ENCODE results near the gene PSMG4. TPM values are rescaled to one million over a fixed set of nuclear protein-coding genes. Genes with fewer than 3 reads are reported as not detected.

PSMG4 gene
- total and polyA plus RNA-seq, 10 of the 15 experiments (the other 5 are each of a cell fraction or from before 2014, with no cell fraction given): 7.1 to 62.6 (median 29.8) TPM

DNA sequence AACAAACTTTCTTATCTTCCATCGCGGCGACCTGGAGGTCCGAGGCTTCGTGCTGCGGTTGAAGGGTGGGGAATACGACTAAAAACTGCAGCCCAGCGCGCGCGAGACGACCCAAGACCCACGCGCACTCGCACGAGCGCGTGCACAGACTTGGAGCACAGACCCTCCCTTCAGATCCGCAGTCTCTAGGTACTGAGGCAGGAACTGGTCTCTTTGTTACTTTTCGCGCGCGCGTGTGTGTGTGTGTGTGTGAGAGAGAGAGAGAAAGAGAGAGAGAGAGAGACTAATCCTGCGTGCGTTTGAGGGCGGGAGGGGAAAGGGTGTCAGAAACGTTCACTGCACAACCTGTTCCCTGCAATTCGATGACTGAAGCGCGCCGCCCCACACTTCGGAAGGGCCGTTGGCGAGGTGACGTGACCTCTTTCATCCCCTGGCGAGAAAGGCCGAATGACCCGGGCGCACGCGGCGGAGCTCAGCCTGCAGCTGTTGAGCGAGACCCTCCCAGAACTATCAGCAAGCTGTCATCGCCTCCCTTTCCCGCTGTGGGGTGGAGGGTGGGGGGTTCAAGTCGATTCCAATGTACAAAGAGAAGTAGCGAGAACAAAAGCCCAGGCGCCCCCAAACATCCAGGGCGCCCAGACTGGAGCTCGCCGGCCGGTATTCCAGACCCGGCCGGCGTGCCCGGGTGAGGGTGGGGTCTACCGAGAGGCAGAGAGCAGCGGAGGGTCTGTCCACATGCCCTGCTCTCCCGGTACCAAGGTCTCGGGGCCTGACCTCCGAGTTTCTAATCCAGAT, 29.8 kb upstream of the PSMG4 start:
- ChIA-PET POLR2A (no interaction called here), SMC1A (ENCODE audit: uncharacterized antibody, unreplicated experiment) (interaction anchor here (1.3 kb wide), 1 partner anchor 22 kb away, joined by 7 read pairs; no protein-coding TSS in a partner anchor), CTCF (interaction anchor here (0.8 to 1.2 kb wide), 2 partner anchors 11 to 23 kb away, joined by 3 to 5 read pairs; no protein-coding TSS in a partner anchor), RAD21 (ENCODE audit: unreplicated experiment) (interaction anchor here (0.8 to 1.0 kb wide), 2 partner anchors 9 to 19 kb away, joined by 3 read pairs; no protein-coding TSS in a partner anchor)
- BruUV-seq (replicated peaks): no TSS peak
- 18% methylated on average over 50 of the region's 62 CpGs for WGBS (ENCODE audit: insufficient coverage, insufficient replicate concordance, low lambda C conversion rate, missing lambda C conversion rate)
- Histone ChIP-seq H3K9ac (ENCODE audit: control insufficient read depth, insufficient read depth, low read length) (no peak overlapping the region), H3K4me3 (peak overlapping the region; percentile 63; the same call in 1 of the 2 replicates), H3K27ac (ENCODE audit: control insufficient read depth, insufficient read depth) (no peak overlapping the region), H3K79me2 (ENCODE audit: control insufficient read depth, insufficient read depth, low read length) (no peaks in the 10 kb centered on the region), H3K36me3 (ENCODE audit: control insufficient read depth in 2 of 2, insufficient read depth in 2 of 2, low read length in 1 of 2) (no peaks in the 10 kb centered on the region), H4K20me1 (ENCODE audit: control insufficient read depth, insufficient read depth) (no peaks in the 10 kb centered on the region), H2AFZ (ENCODE audit: control insufficient read depth, low read depth, low read length) (peak overlapping the region; percentile 67), H3K4me1 (ENCODE audit: control insufficient read depth, insufficient read depth, low read length) (peaks cover 39% of the 10 kb centered on the region), H3K4me2 (ENCODE audit: control insufficient read depth, insufficient read depth) (peak overlapping the region; percentile 92), H3K9me3 (replicated peaks; ENCODE audit: control insufficient read depth, insufficient read depth, low read length) (no peaks in the 10 kb centered on the region), H3K27me3 (replicated peaks in 1 of 2; ENCODE audit: control insufficient read depth in 2 of 2, insufficient read depth in 2 of 2, low read length in 1 of 2) (peaks cover 32 to 35% of the 10 kb centered on the region in 2 experiments)
- no peak for TF ChIP-seq PAX8 (IDR thresholded peaks at IDR 0.05)
- TF ChIP-seq, protein P1, sequence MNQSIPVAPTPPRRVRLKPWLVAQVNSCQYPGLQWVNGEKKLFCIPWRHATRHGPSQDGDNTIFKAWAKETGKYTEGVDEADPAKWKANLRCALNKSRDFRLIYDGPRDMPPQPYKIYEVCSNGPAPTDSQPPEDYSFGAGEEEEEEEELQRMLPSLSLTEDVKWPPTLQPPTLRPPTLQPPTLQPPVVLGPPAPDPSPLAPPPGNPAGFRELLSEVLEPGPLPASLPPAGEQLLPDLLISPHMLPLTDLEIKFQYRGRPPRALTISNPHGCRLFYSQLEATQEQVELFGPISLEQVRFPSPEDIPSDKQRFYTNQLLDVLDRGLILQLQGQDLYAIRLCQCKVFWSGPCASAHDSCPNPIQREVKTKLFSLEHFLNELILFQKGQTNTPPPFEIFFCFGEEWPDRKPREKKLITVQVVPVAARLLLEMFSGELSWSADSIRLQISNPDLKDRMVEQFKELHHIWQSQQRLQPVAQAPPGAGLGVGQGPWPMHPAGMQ (IDR thresholded peaks at IDR 0.05; ENCODE audit: borderline replicate concordance): no peak
- TF ChIP-seq E2F8 (IDR thresholded peaks at IDR 0.05; ENCODE audit: low read depth, partially characterized antibody): no peak
- no peak for TF ChIP-seq POLR2AphosphoS5 (IDR thresholded peaks at IDR 0.05; ENCODE audit: low read length)
- TF ChIP-seq SUZ12 (IDR thresholded peaks at IDR 0.05; ENCODE audit: unreplicated experiment): peak; percentile 49
- 0 out of 2 replicates have a peak, but pooled peaks have one; percentile 8 for TF ChIP-seq RUNX3 (IDR thresholded peaks at IDR 0.05; ENCODE audit: low read length)
- TF ChIP-seq, protein P2, sequence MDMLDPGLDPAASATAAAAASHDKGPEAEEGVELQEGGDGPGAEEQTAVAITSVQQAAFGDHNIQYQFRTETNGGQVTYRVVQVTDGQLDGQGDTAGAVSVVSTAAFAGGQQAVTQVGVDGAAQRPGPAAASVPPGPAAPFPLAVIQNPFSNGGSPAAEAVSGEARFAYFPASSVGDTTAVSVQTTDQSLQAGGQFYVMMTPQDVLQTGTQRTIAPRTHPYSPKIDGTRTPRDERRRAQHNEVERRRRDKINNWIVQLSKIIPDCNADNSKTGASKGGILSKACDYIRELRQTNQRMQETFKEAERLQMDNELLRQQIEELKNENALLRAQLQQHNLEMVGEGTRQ (IDR thresholded peaks at IDR 0.05; ENCODE audit: borderline replicate concordance, low read depth, low read length): no peak
- in situ Hi-C loops (cut with MboI): no loop called here
- DNase-seq (ENCODE audit: low read depth, low spot score): no peak
- ATAC-seq: peak; percentile 22
- intact Hi-C loops (cut with micrococcal nuclease; ENCODE audit: unreplicated experiment): no loop called here
- FAIRE-seq: no peak

Measured in GM12878 (cell line).